NCI-H187 (cell line): ENCODE results near the gene PTCH1.

Experiments
- DNase-seq, 2 experiments: peaks; one replicate each; lab custom pipeline; 2025; lab: John Stamatoyannopoulos, UW

PTCH1 gene

DNA sequence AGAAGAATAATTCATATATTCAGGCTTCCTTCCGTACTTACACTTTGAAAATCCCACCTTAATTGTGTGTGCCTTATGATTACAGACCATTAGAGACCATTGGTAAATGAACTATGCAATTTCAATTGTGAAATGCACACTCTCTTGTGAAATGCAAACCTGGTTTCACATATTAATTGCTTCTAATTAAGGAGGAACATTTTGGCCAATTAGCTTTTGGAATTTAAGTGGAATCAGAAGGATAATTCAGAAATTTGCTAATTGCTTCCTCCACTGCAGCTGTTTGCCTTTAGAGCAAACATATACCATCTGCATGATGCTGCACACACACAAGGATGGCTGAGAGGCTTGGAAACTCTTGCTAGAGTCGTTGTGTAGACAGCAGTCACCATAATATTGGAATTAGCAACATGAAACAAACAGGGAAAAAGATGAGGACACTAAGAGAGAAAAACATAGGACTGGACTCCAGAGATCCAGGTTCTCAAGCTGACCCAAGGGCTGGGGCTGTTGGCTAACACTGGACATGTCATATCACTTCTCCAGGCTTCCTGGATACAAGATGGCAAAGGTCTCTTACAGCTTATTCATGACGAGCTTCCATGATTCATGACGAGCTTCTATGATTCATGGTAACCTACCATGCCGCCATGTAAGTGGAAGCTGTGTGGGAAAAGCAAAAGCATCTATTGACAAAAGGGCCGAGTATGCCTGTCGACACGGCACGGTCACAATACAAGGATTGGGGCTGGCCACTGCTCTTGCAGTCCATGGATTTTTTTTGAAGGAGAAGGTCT, 78.0 kb downstream of the PTCH1 start:
- no peak for DNase-seq

DNA sequence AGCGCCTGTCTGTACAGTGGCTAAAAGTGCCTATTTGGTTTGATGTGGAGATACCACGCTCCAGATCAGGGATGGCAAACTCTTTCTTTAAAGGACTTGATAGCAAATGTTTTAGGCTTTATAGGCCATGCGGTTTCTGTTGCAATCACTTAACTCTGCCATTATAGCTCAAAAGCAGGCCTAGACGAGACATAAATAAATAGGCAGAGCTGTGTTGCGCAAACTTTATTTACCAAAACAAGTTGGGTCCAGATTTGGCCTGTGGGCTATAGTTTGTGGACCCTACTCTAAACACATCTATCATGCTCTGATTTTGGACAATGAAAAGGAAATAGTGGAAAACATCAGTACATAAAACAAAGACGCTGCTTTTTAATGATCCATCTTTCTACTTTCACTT, 79.2 kb downstream of the PTCH1 start:
- no peak for DNase-seq

GRCh38 chr9:95436416-95436815, 80.4 kb downstream of the PTCH1 start:
- DNase-seq: no peak

GRCh38 chr9:95435074-95435728, 81.6 kb downstream of the PTCH1 start:
- no peak for DNase-seq

DNA sequence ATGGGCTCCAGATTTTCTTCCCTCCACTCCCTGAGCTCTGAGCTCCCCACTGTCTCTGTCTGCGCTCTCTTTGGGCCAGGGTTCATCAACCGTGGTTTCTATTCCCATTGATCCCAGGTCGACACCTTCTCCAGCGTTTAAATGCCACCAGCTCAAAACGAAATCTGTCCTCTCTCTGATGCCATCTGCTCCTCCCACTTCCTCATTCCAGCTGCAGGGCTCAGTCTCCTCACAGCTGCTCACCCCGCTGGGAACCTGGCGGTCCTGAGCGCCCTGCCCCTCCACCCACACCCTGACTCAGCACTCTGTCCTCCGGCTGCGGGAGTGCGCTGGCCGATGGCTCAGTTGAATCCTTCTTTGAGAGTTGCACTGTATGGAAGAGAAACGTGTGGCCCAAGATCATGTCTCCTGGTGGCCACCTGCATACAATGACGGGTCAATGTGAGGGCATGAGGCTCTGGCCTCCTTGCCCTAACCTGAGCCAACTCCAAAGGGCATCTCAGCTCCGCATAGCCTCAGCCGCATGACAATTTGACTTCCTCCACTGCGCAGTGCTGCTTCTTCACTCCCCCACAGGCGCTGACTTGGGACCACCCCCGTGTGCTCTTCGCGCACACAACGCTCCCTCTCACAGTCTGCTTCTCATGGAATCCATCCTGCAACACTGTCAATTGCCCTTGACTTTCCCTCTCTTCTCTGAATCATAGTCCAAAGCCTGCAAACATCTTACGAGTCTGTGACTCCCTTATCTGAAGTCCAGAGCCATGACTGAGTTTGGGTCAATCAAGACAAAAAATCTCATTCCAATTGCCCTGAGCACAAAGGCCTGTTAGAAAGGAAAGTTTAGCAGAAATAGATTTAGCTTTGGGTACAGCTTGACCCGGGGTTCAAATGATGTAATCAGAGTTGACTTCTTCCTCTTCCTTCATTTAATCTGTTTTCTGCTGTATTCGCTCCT, 82.4 kb downstream of the PTCH1 start:
- no peak for DNase-seq

GRCh38 chr9:95433096-95433819, 83.5 kb downstream of the PTCH1 start:
- DNase-seq: no peak

- no peak for DNase-seq
Observed at GRCh38 chr9:95431286-95431685, 85.5 kb downstream of the PTCH1 start.

GRCh38 chr9:95429948-95430620, 86.7 kb downstream of the PTCH1 start:
- no peak for DNase-seq

GRCh38 chr9:95429096-95429495, 87.7 kb downstream of the PTCH1 start:
- DNase-seq: no peak

DNA sequence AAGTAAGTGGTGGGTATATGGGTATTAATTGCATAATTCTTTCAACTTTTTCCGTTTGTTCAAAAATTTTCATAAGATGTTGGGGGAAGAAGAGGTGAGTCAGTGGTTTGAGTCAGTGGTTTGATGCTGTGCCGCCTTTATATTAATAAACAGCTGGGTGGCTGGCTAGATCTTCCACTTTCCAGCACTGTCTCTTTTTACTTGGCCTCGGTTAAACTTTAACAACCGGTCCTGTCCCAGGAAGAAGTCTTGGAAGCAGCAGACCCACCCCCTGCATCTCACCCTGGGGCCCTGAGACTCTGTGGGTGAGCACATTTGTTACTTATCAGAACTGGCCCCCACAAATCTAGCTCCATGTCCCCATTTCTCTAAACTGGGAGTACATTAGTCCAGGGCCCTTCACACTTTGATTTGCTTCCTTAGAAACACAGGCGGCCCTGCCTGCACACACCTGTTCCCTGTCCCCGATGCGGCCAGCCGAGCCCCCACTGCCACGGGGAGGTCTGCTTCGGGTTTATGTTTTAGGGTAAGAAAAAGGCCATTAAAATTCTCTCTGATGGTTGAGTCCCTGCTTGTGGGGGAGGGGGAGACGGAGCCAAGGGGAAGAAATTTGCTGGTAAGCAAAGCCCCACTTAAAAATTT, 90.7 kb downstream of the PTCH1 start:
- no peak for DNase-seq

DNA sequence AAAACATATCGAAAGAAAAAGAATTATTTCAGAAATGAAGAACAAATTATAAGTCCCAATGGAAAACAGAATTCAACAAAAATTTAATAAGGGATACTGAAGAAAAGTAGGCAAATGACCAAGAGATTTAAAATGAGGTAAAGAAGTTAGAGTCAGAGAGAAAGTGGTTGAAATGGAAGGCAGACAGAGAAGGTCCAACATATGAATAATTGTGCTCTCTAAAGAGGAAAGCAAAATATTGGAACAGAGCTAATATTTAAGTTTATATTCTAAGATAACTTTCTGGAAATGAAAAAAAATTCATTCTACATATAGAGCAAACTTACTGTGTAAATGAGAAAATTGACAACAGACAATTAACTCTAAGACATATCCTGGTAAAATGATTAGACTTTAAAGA, 94.1 kb downstream of the PTCH1 start:
- no peak for DNase-seq

DNA sequence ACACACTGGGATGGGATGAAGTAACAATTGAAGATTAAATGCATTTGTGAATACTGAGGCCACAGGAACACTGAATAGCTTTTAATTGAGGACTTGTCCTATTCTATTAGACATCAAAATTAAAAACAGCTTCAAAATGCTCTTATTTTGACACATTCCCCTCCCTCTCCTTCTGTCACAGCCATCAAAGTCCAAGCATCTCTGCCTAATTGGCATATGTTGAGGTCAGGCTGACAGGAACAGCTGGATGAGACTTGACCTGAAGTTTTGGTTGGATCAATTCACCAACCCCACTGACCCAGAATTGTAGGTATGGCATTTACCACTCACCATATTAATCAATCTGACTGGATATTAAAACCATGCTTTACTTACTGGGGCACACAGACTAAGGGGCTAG, 96.3 kb downstream of the PTCH1 start:
- no peak for DNase-seq

- DNase-seq: no peak
Observed at GRCh38 chr9:95419444-95419843, 97.3 kb downstream of the PTCH1 start.

DNA sequence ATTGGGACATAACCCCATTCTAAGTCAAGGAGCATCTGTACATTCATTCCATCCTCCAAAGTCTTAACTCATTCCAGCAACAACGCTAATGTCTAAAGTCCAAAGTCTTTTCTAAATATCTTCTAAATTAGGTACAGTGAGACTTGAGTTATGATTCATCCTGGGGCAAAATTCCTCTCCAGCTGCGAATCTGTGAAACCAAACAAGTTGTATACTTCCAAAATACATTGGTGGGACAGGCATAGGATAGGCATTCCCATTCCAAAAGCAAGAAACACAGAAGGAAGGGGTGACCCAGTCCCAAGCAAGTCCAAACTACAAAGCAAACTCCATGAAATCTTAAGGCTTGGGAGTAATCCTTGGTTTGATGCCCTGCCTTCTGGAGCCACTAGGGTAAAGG, 101.6 kb downstream of the PTCH1 start:
- DNase-seq: no peak

DNA sequence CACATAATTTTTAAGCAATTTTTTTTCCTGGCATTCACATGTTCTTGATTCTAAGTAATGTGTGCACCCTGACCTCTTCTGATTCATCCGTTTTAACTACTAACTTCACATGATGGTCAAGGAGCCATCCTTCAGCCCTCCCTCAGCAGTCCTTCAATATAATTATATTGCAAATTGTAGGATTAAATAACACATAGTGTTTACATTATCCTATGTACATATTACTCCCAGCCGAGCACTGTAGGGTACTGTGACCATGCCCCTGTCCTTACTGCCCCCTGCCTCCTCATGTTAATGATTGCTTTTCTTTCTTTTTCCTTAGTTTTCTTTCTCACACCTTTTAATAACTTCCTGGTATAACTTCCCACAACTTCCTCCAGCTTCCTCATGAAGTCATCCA, 103.0 kb downstream of the PTCH1 start:
- DNase-seq: no peak

- no peak for DNase-seq
Observed at GRCh38 chr9:95411054-95411892, 105.5 kb downstream of the PTCH1 start.

DNA sequence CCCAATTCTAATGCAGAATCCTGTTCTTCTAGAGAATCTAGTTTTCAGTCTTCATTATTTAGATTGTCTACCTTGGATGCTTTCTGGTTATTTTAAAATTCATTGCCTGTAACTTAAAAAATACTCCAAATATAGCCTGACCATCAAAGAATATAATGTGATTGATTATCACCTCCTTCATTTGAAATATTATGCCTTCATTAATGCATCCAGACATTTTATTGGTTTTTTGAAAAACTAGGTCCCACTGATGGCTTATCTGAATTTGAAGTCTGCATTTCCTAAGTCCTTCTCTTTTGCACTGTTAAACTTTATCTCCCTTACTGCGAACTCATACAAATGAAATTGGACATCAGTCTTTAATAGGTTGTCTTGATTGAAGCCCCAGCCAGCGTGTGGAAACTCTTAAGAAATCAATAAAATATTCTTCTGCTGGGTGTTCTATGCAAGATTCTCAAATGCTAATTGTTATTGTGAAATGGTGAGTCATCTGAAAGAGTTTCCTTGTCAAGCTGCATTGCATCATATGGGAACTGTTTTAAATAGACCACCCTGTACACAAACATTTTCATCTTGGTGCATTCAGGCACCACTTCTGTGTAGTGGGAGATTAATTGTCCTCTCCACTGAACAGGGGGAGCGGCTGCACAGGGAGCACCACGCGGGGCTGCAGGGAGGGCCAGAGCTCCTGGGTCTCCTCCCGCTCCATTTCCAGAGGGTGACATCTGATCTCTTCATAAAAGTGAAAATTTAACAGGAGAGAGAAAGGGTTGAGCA, 106.9 kb downstream of the PTCH1 start:
- DNase-seq: no peak

DNA sequence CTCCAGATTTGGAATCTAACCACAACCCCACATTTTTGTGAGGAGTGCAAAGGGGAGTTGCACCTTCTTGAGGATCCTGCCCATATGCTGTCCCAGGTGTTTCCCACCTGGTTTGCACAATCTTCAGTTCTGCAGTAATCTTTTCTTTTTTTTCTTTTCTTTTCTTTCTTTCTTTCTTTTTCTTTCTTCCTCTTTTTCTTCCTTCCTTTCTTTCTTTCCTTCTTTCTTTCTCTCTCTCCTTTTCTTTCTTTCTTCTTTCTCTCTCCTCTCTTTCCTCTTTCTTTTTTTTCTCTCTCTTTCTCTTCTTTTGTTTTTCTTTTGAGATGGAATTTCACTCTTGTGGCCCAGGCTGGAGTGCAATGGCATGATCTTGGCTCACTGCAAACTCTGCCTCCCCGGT, 109.2 kb downstream of the PTCH1 start:
- no peak for DNase-seq

DNA sequence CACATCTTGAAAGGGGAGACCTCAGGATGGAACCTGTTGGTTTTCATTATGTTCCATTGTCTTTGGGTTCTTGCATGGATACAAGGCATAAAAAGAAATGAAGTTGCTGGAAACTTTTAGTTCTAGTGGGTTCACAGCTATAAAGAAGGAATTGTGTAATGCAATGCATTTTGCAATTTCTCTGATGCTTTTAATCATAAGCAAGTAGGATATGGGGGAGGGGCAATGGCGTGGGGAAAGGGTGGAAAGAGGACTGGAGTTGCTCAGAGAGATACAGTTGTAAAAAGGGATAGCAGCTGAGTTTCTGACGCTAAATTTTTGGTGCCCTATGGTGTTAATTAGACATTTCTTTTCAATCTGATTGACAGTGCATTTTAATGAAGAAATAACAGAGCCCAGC, 110.7 kb downstream of the PTCH1 start:
- DNase-seq: no peak
